ENCODE results near the gene CPED1.

- no peak for TF ChIP-seq CTCF (IDR thresholded peaks at IDR 0.05)
- no peak for TF ChIP-seq EP300 (IDR thresholded peaks at IDR 0.05; ENCODE audit: low read depth)
These were observed 88.0 kb downstream of the CPED1 start for GRCh38 chr7:121076350-121077164.

Measured in transverse colon (tissue), 3 donors.